ENCODE results near the gene MSI2.

DNA sequence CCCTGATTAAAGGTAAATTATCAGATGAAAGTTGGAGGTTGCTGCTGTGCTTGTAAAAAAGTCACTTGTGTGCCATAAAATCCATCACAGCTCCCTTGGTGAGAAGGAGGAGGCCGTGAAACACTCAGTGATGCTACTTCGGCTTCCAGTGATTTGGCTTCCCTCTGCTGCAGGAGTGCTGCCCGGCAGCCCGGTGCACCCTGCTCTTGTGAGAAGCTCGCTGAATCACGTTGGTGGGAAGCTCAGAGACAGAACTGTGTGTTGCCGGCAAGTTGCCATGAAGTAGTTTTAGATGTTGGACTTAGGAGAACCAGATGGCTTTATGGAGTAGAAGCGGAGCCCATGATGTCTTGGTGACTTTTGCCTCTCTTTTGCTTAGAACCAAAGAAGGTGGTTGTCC is 33.3 kb downstream of the MSI2 start:
- TF ChIP-seq EZH2 (IDR thresholded peaks at IDR 0.05; ENCODE audit: borderline replicate concordance, low read length): no peak
- TF ChIP-seq CTCF (IDR thresholded peaks at IDR 0.05; ENCODE audit: low read length): no peak
